ENCODE data around the gene PCDHA11. TPM values are rescaled to one million over a fixed set of nuclear protein-coding genes. Genes with fewer than 3 reads are reported as not detected.
"Not testable (repeated sequence)": the region's sequence is repeated elsewhere in the genome, so short reads cannot be mapped to it uniquely, and the experiment has no call there.

Gene PCDHA11
- polyA plus RNA-seq, 1 donor = 0.52 TPM

DNA sequence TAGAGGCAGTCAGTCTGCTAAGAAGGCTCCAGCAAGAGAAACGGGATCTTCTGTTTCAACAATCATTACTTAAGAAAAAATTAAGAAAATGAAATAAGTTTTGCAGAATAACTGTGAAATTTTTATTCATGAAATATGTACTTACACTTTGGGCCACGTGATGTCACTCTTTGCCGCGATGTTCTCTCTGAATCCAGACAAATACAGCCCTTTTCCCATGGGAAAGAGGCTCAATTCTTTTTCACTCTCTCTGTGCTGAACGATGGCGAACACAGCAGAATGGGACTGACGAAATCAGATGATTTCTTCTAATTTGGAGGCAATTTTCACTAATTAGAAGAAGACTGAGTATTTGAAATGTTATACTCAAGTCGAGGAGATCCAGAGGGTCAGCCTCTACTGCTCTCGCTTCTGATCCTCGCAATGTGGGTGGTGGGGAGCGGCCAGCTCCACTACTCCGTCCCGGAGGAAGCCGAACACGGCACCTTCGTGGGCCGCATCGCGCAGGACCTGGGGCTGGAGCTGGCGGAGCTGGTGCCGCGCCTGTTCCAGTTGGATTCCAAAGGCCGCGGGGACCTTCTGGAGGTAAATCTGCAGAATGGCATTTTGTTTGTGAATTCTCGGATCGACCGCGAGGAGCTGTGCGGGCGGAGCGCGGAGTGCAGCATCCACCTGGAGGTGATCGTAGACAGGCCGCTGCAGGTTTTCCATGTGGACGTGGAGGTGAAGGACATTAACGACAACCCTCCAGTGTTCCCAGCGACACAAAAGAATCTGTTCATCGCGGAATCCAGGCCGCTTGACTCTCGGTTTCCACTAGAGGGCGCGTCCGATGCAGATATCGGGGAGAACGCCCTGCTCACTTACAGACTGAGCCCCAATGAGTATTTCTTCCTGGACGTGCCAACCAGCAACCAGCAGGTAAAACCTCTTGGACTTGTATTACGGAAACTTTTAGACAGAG lies 20.3 kb upstream of the PCDHA11 start, which contains the start of gene PCDHA9:
PCDHA9 (plus strand) TSS at position 244 of the 964 bp plus-strand sequence; CDS start at position 358, 114 bp downstream.
- not testable (repeated sequence) for DNase-seq

DNA sequence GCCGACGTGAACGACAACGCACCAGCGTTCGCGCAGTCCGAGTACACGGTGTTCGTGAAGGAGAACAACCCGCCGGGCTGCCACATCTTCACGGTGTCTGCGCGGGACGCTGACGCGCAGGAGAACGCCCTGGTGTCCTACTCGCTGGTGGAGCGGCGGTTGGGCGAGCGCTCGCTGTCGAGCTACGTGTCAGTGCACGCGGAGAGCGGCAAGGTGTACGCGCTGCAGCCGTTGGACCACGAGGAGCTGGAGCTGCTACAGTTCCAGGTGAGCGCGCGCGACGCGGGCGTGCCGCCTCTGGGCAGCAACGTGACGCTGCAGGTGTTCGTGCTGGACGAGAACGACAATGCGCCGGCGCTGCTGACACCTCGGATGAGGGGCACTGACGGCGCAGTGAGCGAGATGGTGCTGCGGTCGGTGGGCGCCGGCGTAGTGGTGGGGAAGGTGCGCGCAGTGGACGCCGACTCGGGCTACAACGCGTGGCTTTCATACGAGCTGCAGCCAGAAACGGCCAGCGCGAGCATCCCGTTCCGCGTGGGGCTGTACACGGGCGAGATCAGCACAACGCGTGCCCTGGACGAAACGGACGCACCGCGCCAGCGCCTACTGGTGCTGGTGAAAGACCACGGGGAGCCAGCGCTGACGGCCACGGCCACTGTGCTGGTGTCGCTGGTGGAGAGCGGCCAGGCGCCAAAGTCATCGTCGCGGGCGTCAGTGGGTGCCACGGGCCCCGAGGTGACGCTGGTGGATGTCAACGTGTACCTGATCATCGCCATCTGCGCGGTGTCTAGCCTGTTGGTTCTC lies 18.7 kb upstream of the PCDHA11 start:
- DNase-seq = not testable (repeated sequence)

DNA sequence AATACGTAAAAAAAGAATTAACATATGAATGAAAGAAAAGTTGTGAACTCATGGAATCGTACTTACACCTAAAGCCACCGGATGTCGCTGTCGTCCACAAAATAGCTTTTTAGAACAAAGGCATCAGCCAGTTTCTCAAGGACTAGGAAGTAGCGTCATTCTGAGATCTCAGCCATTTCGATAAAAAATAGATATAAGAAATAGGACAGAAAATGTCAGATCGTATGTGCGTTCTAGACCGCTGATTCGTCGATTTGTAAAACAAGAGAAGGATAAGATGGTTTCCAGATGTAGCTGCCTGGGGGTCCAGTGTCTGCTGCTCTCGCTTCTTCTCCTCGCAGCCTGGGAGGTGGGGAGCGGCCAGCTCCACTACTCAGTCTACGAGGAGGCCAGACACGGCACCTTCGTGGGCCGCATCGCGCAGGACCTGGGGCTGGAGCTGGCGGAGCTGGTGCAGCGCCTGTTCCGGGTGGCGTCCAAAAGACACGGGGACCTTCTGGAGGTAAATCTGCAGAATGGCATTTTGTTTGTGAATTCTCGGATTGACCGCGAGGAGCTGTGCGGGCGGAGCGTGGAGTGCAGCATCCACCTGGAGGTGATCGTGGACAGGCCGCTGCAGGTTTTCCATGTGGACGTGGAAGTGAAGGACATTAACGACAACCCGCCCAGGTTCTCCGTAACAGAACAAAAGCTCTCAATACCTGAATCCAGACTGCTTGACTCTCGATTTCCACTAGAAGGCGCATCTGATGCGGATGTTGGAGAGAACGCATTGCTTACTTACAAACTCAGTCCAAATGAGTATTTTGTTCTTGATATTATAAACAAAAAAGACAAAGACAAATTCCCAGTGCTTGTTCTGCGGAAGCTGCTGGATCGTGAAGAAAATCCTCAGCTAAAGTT lies 12.7 kb upstream of the PCDHA11 start, which contains the start of gene PCDHA10:
PCDHA10 (plus strand) TSS at position 126 of the 903 bp plus-strand sequence; CDS start at position 278, 152 bp downstream.
- no peak for DNase-seq

DNA sequence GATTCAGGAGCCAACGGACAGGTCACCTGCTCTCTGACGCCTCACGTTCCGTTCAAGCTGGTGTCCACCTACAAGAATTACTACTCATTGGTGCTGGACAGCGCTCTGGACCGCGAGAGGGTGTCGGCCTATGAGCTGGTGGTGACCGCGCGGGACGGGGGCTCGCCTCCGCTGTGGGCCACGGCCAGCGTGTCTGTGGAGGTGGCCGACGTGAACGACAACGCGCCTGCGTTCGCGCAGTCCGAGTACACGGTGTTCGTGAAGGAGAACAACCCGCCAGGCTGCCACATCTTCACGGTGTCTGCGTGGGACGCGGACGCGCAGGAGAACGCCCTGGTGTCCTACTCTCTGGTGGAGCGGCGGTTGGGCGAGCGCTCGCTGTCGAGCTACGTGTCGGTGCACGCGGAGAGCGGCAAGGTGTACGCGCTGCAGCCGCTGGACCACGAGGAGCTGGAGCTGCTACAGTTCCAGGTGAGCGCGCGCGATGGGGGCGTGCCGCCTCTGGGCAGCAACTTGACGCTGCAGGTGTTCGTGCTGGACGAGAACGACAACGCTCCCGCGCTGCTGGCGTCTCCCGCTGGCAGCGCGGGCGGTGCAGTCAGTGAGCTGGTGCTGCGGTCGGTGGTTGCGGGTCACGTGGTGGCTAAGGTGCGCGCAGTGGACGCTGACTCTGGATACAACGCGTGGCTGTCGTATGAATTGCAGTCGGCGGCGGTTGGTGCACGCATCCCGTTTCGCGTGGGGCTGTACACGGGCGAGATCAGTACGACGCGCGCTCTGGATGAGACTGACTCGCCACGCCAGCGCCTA lies 11.4 kb upstream of the PCDHA11 start:
- no peak for DNase-seq

DNA sequence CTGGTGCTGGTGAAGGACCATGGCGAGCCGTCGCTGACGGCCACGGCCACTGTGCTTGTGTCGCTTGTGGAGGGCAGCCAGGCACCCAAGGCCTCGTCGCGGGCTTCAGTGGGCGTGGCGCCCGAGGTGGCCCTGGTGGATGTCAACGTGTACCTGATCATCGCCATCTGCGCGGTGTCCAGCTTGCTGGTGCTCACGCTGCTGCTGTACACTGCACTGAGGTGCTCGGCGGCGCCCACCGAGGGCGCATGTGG lies 10.8 kb upstream of the PCDHA11 start:
- no peak for DNase-seq

DNA sequence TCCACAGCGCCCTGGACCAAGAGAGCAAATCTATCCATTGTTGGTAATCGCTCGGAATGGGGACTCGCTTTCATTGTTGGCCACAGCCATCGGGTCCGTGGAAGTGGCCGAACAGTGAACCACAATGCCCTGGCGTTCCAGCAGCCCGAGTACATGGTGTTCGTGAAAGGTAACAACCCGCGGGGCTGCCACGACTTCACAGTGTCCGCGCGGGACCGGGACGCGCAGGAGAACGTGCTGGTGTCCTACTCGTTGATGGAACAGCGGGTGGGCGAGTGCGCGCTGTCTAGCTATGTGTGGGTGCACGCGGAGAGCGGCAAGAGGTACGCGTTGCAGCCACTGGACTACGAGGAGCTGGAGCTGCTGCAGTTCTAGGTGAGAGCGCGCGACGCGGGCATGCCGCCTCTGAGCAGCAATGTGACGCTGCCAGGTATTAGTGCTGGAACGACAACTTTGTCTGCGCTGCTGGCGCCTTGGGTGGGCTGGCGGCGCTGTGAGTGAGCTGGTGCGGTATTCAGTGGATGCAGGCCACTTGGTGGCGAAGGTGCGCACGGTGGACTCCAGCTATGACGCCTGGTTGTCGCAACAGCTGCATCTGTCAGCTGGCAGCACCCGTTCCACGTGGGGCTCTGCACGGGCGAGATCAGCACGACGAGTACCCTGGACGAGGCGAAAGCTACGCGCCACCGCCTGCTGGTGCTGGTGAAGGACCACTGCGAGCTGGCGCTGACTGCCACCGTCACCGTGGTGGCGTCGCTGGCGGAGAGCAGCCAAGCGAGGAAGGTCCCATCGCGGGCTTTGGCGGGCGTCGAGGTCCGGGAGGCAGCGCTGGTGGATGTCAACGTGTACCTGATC lies 6.1 kb upstream of the PCDHA11 start:
- DNase-seq = no peak

DNA sequence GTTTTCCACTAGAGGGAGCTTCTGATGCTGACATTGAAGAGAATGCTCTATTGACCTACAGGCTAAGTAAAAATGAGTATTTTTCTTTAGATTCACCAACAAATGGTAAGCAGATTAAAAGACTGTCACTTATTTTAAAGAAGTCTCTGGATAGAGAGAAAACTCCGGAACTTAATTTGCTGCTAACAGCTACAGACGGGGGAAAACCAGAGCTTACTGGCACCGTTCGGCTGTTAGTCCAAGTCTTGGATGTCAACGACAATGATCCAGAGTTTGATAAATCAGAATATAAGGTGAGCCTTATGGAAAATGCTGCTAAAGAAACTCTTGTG lies 764 bp downstream of the PCDHA11 start:
- no peak for DNase-seq

DNA sequence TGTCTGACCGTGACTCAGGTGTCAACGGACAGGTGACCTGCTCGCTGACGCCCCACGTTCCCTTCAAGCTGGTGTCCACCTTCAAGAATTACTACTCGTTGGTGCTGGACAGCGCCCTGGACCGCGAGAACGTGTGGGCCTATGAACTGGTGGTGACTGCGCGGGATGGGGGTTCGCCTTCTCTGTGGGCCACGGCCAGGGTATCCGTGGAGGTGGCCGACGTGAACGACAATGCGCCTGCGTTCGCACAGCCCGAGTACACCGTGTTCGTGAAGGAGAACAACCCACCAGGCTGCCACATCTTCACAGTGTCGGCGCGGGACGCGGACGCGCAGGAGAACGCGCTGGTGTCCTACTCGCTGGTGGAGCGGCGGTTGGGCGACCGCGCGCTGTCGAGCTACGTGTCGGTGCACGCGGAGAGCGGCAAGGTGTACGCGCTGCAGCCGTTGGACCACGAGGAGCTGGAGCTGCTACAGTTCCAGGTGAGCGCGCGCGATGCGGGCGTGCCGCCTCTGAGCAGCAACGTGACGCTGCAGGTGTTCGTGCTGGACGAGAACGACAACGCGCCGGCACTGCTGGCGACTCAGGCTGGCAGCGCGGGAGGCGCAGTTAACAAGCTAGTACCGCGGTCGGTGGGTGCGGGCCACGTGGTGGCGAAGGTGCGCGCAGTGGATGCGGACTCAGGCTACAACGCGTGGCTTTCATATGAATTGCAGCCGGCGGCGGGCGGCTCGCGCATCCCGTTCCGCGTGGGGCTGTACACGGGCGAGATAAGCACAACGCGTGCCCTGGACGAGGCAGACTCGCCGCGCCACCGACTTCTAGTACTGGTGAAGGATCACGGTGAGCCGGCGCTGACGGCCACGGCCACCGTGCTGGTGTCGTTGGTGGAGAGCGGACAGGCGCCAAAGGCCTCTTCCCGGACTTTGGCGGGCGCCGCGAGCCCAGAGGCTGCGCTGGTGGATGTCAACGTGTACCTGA lies 1.8 kb downstream of the PCDHA11 start:
- DNase-seq = no peak

DNA sequence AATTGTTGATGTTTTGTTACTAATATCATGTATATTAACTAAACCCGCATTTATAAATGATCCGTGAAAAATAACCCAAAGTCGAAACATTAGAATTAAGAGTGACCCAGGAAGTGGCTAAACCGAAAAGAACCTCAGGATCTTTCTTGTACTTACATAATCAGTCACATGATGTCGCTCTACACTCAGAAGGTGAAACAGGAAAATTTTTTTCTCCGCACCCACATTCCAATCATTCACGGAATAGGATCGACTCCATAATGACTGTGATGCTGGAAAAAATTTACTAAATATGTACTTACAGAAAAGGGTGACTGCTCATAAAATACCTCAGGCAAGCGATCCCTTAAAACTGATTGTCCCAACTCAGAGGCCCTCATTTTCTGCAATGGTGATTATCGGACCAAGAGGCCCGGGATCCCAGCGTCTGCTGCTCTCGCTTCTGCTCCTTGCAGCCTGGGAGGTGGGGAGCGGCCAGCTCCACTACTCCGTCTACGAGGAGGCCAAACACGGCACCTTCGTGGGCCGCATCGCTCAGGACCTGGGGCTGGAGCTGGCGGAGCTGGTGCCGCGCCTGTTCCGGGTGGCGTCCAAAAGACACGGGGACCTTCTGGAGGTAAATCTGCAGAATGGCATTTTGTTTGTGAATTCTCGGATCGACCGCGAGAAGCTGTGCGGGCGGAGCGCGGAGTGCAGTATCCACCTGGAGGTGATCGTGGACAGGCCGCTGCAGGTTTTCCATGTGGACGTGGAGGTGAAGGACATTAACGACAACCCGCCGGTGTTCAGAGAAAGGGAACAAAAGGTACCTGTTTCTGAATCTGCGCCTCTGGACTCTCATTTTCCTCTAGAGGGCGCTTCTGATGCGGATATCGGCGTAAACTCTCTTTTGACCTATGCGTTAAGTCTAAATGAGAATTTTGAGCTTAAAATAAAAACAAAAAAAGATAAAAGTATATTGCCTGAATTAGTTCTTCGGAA lies 6.6 kb downstream of the PCDHA11 start, which contains the start of gene PCDHA12:
PCDHA12 (plus strand) TSS at position 224 of the 981 bp plus-strand sequence; CDS start at position 389, 165 bp downstream.
- DNase-seq = no peak

DNA sequence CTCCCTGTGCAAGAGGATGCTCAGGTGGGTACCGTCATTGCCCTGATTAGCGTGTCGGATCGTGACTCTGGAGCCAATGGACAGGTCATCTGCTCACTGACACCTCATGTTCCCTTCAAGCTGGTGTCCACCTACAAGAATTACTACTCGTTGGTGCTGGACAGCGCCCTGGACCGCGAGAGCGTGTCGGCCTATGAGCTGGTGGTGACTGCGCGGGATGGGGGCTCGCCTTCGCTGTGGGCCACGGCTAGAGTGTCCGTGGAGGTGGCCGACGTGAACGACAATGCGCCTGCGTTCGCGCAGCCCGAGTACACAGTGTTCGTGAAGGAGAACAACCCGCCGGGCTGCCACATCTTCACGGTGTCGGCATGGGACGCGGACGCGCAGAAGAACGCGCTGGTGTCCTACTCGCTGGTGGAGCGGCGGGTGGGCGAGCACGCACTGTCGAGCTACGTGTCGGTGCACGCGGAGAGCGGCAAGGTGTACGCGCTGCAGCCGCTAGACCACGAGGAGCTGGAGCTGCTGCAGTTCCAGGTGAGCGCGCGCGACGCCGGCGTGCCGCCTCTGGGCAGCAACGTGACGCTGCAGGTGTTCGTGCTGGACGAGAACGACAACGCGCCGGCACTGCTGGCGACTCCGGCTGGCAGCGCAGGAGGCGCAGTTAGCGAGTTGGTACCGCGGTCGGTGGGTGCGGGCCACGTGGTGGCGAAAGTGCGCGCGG lies 7.9 kb downstream of the PCDHA11 start:
- not testable (repeated sequence) for DNase-seq

DNA sequence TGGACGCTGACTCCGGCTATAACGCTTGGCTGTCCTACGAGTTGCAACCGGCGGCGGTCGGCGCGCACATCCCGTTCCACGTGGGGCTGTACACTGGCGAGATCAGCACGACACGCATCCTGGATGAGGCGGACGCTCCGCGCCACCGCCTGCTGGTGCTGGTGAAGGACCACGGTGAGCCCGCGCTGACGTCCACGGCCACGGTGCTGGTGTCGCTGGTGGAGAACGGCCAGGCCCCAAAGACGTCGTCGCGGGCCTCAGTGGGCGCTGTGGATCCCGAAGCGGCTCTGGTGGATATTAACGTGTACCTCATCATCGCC lies 8.5 kb downstream of the PCDHA11 start:
- DNase-seq = no peak

DNA sequence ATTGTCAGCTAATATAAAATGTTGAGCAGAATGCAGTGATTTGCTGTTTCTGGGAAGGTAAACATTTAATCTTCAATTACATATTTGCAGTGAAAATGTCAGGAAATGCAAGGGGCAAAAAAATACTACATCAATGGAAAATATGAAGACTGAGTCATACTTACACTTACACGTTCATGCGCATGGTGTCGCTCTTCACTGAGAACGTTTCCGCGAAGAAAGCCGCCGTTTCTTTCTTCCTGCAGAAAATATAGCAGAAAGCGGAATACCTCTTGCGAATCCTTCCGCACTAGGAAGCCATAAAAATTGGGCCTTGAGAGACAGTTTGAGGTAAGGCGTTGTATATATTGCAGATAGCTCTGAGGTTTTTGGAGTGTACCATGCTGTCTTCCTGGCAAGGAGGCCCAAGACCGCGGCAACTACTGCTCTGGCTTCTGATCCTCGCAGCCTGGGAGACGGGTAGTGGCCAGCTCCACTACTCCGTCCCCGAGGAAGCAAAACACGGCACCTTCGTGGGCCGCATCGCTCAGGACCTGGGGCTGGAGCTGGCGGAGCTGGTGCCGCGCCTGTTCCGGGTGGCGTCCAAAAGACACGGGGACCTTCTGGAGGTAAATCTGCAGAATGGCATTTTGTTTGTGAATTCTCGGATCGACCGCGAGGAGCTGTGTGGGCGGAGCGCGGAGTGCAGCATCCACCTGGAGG lies 13.3 kb downstream of the PCDHA11 start, which contains the start of gene PCDHA13:
PCDHA13 (plus strand) TSS at position 236 of the 702 bp plus-strand sequence; CDS start at position 381, 145 bp downstream.
- no peak for DNase-seq

DNA sequence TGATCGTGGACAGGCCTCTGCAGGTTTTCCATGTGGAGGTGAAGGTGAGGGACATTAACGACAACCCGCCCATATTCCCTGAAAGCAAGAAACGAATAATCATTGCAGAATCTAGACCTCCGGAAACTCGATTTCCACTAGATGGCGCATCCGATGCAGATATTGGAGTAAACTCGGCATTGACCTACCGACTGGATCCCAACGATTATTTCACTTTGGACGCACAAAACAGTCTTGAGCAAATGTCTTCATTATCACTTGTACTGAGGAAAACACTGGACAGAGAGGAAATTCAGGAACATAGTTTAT lies 13.8 kb downstream of the PCDHA11 start:
- DNase-seq = no peak

DNA sequence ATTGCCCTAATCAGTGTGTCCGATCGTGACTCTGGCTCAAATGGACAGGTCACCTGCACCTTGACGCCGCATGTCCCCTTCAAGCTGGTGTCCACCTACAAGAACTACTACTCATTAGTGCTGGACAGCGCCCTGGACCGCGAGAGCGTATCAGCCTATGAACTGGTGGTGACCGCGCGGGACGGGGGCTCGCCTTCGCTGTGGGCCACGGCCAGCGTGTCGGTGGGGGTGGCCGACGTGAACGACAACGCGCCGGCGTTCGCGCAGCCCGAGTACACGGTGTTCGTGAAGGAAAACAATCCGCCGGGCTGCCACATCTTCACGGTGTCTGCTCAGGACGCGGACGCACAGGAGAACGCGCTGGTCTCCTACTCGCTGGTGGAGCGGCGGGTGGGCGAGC lies 14.6 kb downstream of the PCDHA11 start:
- no peak for DNase-seq

DNA sequence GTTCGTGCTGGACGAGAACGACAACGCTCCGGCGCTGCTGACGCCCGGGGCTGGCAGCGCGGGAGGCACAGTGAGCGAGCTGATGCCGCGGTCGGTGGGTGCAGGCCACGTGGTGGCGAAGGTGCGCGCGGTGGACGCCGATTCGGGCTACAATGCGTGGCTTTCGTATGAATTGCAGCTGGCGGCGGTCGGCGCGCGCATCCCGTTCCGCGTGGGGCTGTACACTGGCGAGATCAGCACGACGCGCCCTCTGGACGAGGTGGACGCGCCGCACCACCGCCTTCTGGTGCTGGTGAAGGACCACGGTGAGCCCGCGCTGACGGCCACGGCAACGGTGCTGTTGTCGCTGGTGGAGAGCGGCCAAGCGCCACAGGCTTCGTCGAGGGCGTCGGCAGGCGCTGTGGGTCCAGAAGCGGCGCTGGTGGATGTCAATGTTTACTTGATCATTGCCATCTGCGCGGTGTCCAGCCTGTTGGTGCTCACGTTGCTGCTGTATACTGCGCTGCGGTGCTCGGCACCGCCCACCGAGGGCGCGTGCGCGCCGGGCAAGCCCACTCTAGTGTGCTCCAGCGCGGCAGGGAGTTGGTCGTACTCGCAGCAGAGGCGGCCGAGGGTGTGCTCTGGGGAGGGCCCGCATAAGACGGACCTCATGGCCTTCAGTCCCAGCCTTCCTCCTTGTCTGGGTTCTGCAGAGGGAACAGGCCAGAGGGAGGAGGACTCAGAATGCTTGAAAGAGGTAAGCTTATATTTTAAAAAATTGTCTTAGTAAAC lies 15.4 kb downstream of the PCDHA11 start:
- no peak for DNase-seq

DNA sequence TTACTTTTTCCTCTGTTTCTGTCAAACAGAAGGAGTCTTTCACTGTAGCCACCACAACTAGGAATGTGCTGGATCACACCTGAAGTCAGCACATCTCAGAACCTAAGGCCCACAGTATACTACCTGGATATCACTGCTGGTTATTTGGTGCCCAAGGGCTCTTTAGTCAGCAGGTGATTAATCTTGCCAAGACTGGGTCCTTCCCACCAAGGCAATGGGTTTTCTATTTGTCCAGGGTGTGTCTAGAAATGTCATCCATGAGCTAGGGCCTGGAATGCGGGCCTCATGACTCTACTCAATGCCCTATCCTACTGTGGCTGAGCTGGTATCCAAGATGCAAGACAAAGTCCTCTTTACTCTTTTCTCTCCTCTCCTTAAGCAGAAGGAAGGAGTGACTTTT lies 47.6 kb downstream of the PCDHA11 start:
- DNase-seq = no peak
